BE2C (cell line): ENCODE measurements around the gene TRHDE.

ENCODE experiments used
- DNase-seq: peaks from one replicate; pipeline ENCODE4 v3.0.0-alpha.2; 2020
- H3K27me3 ChIP-seq: fragments of 250-450 bp; sonication (Bioruptor Pico); 2 replicates; pipeline ENCODE4 v1.5.1; 2020; ENCODE audit warnings: mild to moderate bottlenecking
- H3K36me3 ChIP-seq: fragments of 250-450 bp; sonication (Bioruptor Pico); 2 replicates; pipeline ENCODE4 v1.5.1; 2020; ENCODE audit warnings: mild to moderate bottlenecking
- H3K4me1 ChIP-seq: fragments of 250-450 bp; sonication (Bioruptor Pico); 2 replicates; pipeline ENCODE4 v1.5.1; 2020
- H3K4me3 ChIP-seq: 2 replicates; pipeline ENCODE4 v1.5.1; 2011; ENCODE audit warnings: low read depth, low read length
- H3K9me3 ChIP-seq: fragments of 250-450 bp; sonication (Bioruptor Pico); 2 replicates; pipeline ENCODE4 v1.5.1; 2020
- TF ChIP-seq, protein P1 (sequence below): IDR thresholded peaks from 2 replicates; pipeline ENCODE4 v1.5.1; 2012; ENCODE audit warnings: mild to moderate bottlenecking, low read depth, low read length

TRHDE gene

DNA sequence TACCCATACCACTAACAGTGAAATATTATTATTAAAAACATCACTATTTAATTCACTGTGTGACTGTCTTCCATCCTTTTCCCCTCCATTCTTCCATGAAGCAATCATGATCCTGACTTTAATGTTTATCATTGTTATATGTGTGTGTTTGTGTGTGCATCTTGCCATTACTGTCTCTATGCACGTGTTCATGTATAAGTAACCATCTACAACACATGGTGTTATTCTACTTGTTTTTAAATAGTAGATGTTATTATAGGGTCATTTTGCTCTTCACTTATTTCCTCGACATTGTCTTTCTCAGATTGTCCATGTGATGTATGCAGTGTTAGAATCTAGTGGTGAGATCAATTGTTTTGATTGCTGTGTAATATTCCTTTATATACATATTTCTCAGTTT lies 195.8 kb downstream of the TRHDE start:
- Histone ChIP-seq H3K4me1 (no peaks in the 10 kb centered on the region), H3K36me3 (no peaks in the 10 kb centered on the region), H3K4me3 (no peak overlapping the region), H3K27me3 (no peaks in the 10 kb centered on the region), H3K9me3 (no peaks in the 10 kb centered on the region)
- no peak for DNase-seq
- TF ChIP-seq, protein P1, sequence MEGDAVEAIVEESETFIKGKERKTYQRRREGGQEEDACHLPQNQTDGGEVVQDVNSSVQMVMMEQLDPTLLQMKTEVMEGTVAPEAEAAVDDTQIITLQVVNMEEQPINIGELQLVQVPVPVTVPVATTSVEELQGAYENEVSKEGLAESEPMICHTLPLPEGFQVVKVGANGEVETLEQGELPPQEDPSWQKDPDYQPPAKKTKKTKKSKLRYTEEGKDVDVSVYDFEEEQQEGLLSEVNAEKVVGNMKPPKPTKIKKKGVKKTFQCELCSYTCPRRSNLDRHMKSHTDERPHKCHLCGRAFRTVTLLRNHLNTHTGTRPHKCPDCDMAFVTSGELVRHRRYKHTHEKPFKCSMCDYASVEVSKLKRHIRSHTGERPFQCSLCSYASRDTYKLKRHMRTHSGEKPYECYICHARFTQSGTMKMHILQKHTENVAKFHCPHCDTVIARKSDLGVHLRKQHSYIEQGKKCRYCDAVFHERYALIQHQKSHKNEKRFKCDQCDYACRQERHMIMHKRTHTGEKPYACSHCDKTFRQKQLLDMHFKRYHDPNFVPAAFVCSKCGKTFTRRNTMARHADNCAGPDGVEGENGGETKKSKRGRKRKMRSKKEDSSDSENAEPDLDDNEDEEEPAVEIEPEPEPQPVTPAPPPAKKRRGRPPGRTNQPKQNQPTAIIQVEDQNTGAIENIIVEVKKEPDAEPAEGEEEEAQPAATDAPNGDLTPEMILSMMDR, result no peak

DNA sequence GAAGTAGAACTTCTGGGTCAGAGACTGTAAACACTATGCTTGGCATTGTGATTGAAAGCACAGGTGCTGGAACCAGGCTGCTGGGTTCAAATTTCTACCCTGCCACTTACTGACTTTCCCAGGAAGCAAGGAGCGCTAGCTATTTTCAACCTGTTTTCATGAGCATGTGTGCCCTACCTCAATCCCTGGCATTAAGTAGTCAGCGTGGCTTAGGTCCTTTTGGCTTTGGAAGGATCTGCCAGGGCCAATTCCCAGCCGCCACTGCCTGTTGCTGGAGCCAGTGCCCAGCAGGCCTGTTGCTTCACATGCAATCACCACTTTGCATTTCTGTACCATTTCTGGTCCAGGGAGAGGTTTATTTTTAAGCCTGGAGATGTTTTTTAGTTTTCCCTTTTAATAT lies 196.3 kb downstream of the TRHDE start:
- Histone ChIP-seq H3K4me3 (no peak overlapping the region), H3K4me1 (no peaks in the 10 kb centered on the region), H3K36me3 (no peaks in the 10 kb centered on the region), H3K9me3 (no peaks in the 10 kb centered on the region), H3K27me3 (no peaks in the 10 kb centered on the region)
- TF ChIP-seq, protein P1, result no peak
- DNase-seq, result no peak

DNA sequence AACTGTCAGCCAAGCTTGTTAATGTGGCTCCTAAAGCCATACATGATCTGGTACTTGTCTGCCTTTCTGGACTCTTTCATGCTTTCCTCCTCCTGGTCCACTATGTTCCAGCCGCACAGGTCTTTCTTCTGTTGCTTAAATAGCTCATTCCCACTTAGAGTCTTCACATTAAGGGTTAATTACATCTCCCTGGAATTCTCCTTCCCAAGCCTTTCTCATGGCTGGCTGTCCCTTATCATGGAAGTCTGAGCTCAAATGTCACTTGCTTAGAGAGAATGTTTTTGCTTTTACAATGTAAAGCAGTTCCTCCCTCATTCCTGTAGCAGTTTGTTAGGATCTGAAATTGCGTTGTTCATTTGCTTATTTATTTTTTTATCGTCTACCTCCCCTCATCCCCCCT lies 199.6 kb downstream of the TRHDE start:
- no peak for DNase-seq

DNA sequence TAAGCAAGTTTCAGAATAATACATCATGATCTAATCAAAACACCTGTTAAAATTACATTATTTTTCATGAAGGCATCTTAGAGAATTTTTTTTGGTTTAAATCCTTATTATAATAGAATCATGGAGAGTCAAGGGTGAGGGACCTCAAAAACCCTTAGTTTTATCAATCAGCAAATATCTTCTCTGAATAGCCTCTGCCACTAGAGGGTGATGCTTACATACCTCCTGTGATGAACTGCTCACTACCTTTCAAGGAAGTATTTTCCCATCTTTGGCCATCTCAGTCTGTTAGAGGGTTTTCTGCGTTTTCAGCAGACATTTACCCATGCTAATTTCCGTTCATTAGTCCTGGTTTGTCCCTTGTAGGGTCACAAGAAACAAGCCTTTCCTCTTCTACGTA lies 200.2 kb downstream of the TRHDE start:
- DNase-seq, result no peak
- no peaks in the 10 kb centered on the region for H3K36me3 ChIP-seq
- H3K9me3 ChIP-seq, result no peaks in the 10 kb centered on the region
- TF ChIP-seq, protein P1, result no peak
- no peaks in the 10 kb centered on the region for H3K27me3 ChIP-seq
- no peak overlapping the region for H3K4me3 ChIP-seq
- no peaks in the 10 kb centered on the region for H3K4me1 ChIP-seq

More for the DNA sequence above, 199.6 kb downstream of the TRHDE start:
- Histone ChIP-seq H3K36me3 (no peaks in the 10 kb centered on the region), H3K4me1 (no peaks in the 10 kb centered on the region), H3K4me3 (no peak overlapping the region), H3K27me3 (no peaks in the 10 kb centered on the region), H3K9me3 (no peaks in the 10 kb centered on the region)
- TF ChIP-seq, protein P1, result no peak

GRCh38 chr12:72476301-72476700 lies 204.1 kb downstream of the TRHDE start:
- Histone ChIP-seq H3K27me3 (no peaks in the 10 kb centered on the region), H3K4me1 (no peaks in the 10 kb centered on the region), H3K4me3 (no peak overlapping the region), H3K36me3 (no peaks in the 10 kb centered on the region), H3K9me3 (no peaks in the 10 kb centered on the region)
- no peak for DNase-seq
- TF ChIP-seq, protein P1, result no peak

DNA sequence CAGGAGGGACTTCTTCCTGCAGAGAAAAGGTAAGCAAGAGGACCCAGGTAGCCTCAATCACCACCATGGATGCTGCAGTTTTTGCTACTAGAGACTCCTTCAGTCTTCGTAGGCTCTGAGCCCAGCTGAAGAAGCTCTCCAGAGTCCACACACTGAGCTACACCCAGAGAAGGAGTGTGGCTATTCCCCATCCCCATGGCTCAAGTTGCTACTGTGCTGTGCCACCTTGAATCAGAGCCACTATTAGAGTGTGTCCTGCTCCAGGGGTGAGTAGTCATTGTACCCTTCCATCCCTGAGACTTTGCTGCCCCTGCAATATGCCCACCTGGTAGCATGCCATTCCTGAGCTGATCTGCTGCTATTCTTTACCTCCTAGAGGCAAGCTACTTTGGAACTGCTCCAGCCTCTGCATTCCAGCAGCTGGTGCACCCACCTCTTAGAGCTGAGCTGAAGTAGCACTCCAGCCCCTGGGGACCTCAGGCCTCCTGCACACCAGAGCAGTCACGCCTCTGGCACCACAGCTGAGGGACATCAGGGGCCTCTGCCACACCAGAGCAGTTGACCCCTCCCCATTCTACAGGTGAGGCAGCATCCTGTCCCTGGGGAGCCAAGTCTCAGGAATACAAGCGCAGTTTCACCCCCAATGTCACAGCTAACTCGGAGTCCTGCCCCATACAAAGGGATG lies 213.0 kb downstream of the TRHDE start:
- no peaks in the 10 kb centered on the region for H3K9me3 ChIP-seq
- DNase-seq, result no peak
- no peaks in the 10 kb centered on the region for H3K4me1 ChIP-seq
- H3K27me3 ChIP-seq, result no peaks in the 10 kb centered on the region
- H3K36me3 ChIP-seq, result no peaks in the 10 kb centered on the region
- TF ChIP-seq, protein P1, result no peak
- H3K4me3 ChIP-seq, result no peak overlapping the region
